ENCODE measurements around the gene EFS. TPM values are rescaled to one million over a fixed set of nuclear protein-coding genes. Genes with fewer than 3 reads are reported as not detected.
"Not testable (repeated sequence)": the region's sequence is repeated elsewhere in the genome, so short reads cannot be mapped to it uniquely, and the experiment has no call there.

EFS gene
- total RNA-seq, 3 donors from 2014 or later = 15.7 to 24.6 (median 18.0) TPM

GRCh38 chr14:23389396-23389795 lies 24.4 kb upstream of the EFS start:
- no peak for DNase-seq (ENCODE audit: low spot score in 2 of 2)
- H3K27me3 ChIP-seq = no peaks in the 10 kb centered on the region
- TF ChIP-seq CTCF (IDR thresholded peaks at IDR 0.05) (no peak), POLR2AphosphoS5 (IDR thresholded peaks at IDR 0.05) (no peak), POLR2A (IDR thresholded peaks at IDR 0.05) (no peak)

GRCh38 chr14:23388996-23389395 lies 24.0 kb upstream of the EFS start:
- no peak for DNase-seq (ENCODE audit: low spot score in 2 of 2)
- Histone ChIP-seq H3K27me3 (no peaks in the 10 kb centered on the region), H3K9me3 (no peaks in the 10 kb centered on the region), H3K27ac (no peak overlapping the region), H3K4me3 (no peak overlapping the region), H3K4me1 (no peaks in the 10 kb centered on the region), H3K36me3 (no peaks in the 10 kb centered on the region)
- intact Hi-C loops (cut with DNase I; ENCODE audit: low total_unique reads) = no loop called here
- no peak for TF ChIP-seq POLR2AphosphoS5 (IDR thresholded peaks at IDR 0.05)

More at GRCh38 chr14:23389396-23389795, 24.4 kb upstream of the EFS start:
- H3K4me3 ChIP-seq = no peak overlapping the region
- H3K9me3 ChIP-seq = no peaks in the 10 kb centered on the region
- no peak overlapping the region for H3K27ac ChIP-seq
- intact Hi-C loops (cut with DNase I; ENCODE audit: low total_unique reads) = no loop called here
- no peaks in the 10 kb centered on the region for H3K4me1 ChIP-seq
- H3K36me3 ChIP-seq = no peaks in the 10 kb centered on the region

- H3K27me3 ChIP-seq = no peaks in the 10 kb centered on the region
- H3K27ac ChIP-seq = no peak overlapping the region
- TF ChIP-seq POLR2AphosphoS5 (IDR thresholded peaks at IDR 0.05) (no peak), CTCF (IDR thresholded peaks at IDR 0.05) (no peak), POLR2A (IDR thresholded peaks at IDR 0.05) (no peak)
- intact Hi-C loops (cut with DNase I; ENCODE audit: low total_unique reads) = no loop called here
- no peak overlapping the region for H3K4me3 ChIP-seq
- no peaks in the 10 kb centered on the region for H3K36me3 ChIP-seq
- no peaks in the 10 kb centered on the region for H3K4me1 ChIP-seq
- H3K9me3 ChIP-seq = no peaks in the 10 kb centered on the region
- DNase-seq (ENCODE audit: low spot score in 2 of 2) = no peak
These were observed 23.2 kb upstream of the EFS start for GRCh38 chr14:23387916-23388882.

GRCh38 chr14:23386999-23387398 lies 22.0 kb upstream of the EFS start:
- intact Hi-C loops (cut with DNase I; ENCODE audit: low total_unique reads) = no loop called here
- H3K27me3 ChIP-seq = no peaks in the 10 kb centered on the region
- H3K36me3 ChIP-seq = no peaks in the 10 kb centered on the region
- H3K27ac ChIP-seq = no peak overlapping the region
- H3K4me1 ChIP-seq = no peaks in the 10 kb centered on the region
- TF ChIP-seq POLR2A (IDR thresholded peaks at IDR 0.05) = no peak
- TF ChIP-seq POLR2AphosphoS5 (IDR thresholded peaks at IDR 0.05) = no peak
- TF ChIP-seq CTCF (IDR thresholded peaks at IDR 0.05) = no peak
- H3K9me3 ChIP-seq = no peaks in the 10 kb centered on the region
- no peak overlapping the region for H3K4me3 ChIP-seq
- DNase-seq (ENCODE audit: low spot score in 2 of 2) = no peak

- H3K36me3 ChIP-seq; H3K4me3 ChIP-seq; intact Hi-C loops (cut with DNase I; ENCODE audit: low total_unique reads); H3K27ac ChIP-seq; DNase-seq (ENCODE audit: low spot score in 2 of 2); H3K27me3 ChIP-seq; H3K4me1 ChIP-seq; H3K9me3 ChIP-seq: not testable (repeated sequence)
These were observed 21.3 kb upstream of the EFS start for GRCh38 chr14:23386266-23386657.

- TF ChIP-seq POLR2AphosphoS5 (IDR thresholded peaks at IDR 0.05) (no peak), POLR2A (IDR thresholded peaks at IDR 0.05) (no peak), CTCF (IDR thresholded peaks at IDR 0.05) (no peak)
- Histone ChIP-seq H3K27me3 (no peaks in the 10 kb centered on the region), H3K4me1 (no peaks in the 10 kb centered on the region), H3K9me3 (no peaks in the 10 kb centered on the region), H3K4me3 (no peak overlapping the region), H3K36me3 (no peaks in the 10 kb centered on the region), H3K27ac (no peak overlapping the region)
- intact Hi-C loops (cut with DNase I; ENCODE audit: low total_unique reads) = no loop called here
- no peak for DNase-seq (ENCODE audit: low spot score in 2 of 2)
These were observed 20.8 kb upstream of the EFS start for GRCh38 chr14:23385642-23386265.

All from breast epithelium (tissue), 4 donors.